Omental fat pad (tissue), 4 donors: ENCODE data around the gene ZSCAN1. TPM values are rescaled to one million over a fixed set of nuclear protein-coding genes. Genes with fewer than 3 reads are reported as not detected.

Experiments
- ATAC-seq: fragments of 150-250 bp; one replicate; pipeline ENCODE4 v1.9.1; 2016; ENCODE audit warnings: mild to moderate bottlenecking, moderate library complexity; ENCODE audit not compliant: low FRiP score
- DNase-seq: peaks from one replicate; pipeline ENCODE4 v3.0.0-alpha.2; 2019; ENCODE audit warnings: low spot score
- CTCF ChIP-seq, 3 donors: fragments of 450-650 bp; IDR thresholded peaks; one replicate each; pipeline ENCODE4 v1.5.1; 2016 to 2017; ENCODE audit warnings: antibody characterized with exemption in 3 of 3, mild to moderate bottlenecking in 3 of 3, moderate library complexity in 2 of 3
- total RNA-seq, 4 donors: library from RNA; depleted of rRNA; stranded (reverse); fragments of >200 nt; gene quantifications; one replicate each; pipeline ENCODE4 v1.1.0, GENCODE V29; 2016

Gene ZSCAN1
- total RNA-seq, 4 donors from 2014 or later, result not detected

GRCh38 chr19:58021541-58022282 lies 12.1 kb upstream of the ZSCAN1 start:
- DNase-seq (no peak), ATAC-seq (peak; percentile 70)
- TF ChIP-seq CTCF (IDR thresholded peaks at IDR 0.05), result peak in 1 of 3 donors; percentile 10

GRCh38 chr19:58022283-58022660 lies 11.6 kb upstream of the ZSCAN1 start:
- no peak for TF ChIP-seq CTCF (IDR thresholded peaks at IDR 0.05)
- ATAC-seq (no peak), DNase-seq (no peak)

GRCh38 chr19:58024661-58025060 lies 9.2 kb upstream of the ZSCAN1 start:
- DNase-seq (no peak), ATAC-seq (no peak)
- no peak for TF ChIP-seq CTCF (IDR thresholded peaks at IDR 0.05)

GRCh38 chr19:58034477-58034793 lies 610 bp downstream of the ZSCAN1 start:
- no peak for TF ChIP-seq CTCF (IDR thresholded peaks at IDR 0.05)
- DNase-seq, result no peak
- no peak for ATAC-seq

- ATAC-seq (no peak), DNase-seq (no peak)
- no peak for TF ChIP-seq CTCF (IDR thresholded peaks at IDR 0.05)
Observed at GRCh38 chr19:58035863-58036262, 2.0 kb downstream of the ZSCAN1 start.

GRCh38 chr19:58037927-58038687 lies 4.3 kb downstream of the ZSCAN1 start:
- no peak for ATAC-seq
- no peak for TF ChIP-seq CTCF (IDR thresholded peaks at IDR 0.05)
- DNase-seq, result no peak
